ENCODE results near the gene FBXO3.

Gene FBXO3

DNA sequence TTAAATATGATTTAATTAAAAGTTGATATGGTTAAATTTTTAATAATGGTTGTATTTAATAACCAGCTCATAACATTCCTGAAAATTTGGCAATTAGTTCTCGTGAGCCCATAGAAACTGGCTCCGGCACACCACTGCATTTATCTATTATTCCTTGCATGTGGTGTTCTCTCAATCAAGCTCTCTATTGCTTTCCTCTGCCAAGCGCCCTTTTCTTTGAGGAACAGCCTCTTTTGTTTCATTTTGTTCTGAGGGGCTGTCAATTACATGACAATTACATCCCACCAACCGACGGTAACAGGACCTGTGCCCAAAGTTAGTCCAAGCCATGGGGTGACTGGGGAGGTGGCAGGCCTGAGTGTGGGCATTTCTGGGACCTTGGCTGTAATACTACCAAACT, 81.8 kb downstream of the FBXO3 start:
- Histone ChIP-seq H3K27ac (ENCODE audit: low read depth, low read length) (no peak overlapping the region), H2BK120ac (ENCODE audit: low read depth, low read length) (no peak overlapping the region), H3K79me2 (ENCODE audit: control insufficient read depth, insufficient read depth, low read length) (no peaks in the 10 kb centered on the region), H3K27me3 (ENCODE audit: insufficient read depth, low read length, poor library complexity) (no peaks in the 10 kb centered on the region), H3K18ac (ENCODE audit: low read length) (no peak overlapping the region), H3K4ac (ENCODE audit: low read depth, low read length) (no peak overlapping the region), H2BK5ac (ENCODE audit: low read length) (no peak overlapping the region), H3K4me2 (ENCODE audit: low read length) (no peak overlapping the region), H3K56ac (ENCODE audit: low read length) (no peak overlapping the region), H3K4me1 (ENCODE audit: control insufficient read depth, low read depth, low read length) (peaks cover 15% of the 10 kb centered on the region), H3K36me3 (ENCODE audit: control insufficient read depth, insufficient read depth, low read length) (no peaks in the 10 kb centered on the region), H3K4me3 (ENCODE audit: low read length) (no peak overlapping the region), H3K23ac (ENCODE audit: low read length) (peak overlapping the region; percentile 31), H4K5ac (ENCODE audit: low read length) (no peak overlapping the region), H2AK5ac (ENCODE audit: low read length) (no peak overlapping the region), H3K79me1 (ENCODE audit: low read length) (no peaks in the 10 kb centered on the region), H2BK15ac (replicated peaks; ENCODE audit: low read depth) (no peak overlapping the region), H4K8ac (ENCODE audit: low read depth, low read length) (no peak overlapping the region), H3K9ac (ENCODE audit: low read length) (no peak overlapping the region)
- DNase-seq: no peak
- no CpG with 5 or more reads among the region's 5 CpGs for WGBS (ENCODE audit: extremely low coverage, insufficient coverage, low lambda C conversion rate)

DNA sequence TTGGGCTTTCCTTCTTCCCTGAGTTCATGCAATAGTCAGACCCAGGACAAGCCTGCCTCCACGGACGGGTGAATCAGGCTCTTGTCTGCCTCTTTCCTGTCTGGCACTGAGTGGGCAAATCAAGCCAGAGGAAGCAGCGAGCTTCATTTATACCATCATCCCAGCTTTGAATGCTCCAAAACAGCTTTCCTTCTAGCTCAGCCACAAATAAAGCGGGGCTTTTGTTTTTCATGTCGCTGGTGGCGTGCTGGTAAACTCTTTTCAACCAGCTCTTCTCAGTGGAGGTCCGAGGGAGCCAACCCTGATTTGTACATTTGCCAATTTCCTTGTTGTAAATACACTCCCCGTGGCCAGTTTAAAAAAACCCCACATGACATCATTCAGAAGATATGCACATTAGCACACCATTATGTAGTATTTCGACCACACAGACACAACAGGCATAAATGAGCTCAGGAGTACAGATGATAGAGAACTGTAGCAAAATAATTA, 82.3 kb downstream of the FBXO3 start:
- Histone ChIP-seq H3K79me2 (ENCODE audit: control insufficient read depth, insufficient read depth, low read length) (no peaks in the 10 kb centered on the region), H2BK120ac (ENCODE audit: low read depth, low read length) (no peak overlapping the region), H4K8ac (ENCODE audit: low read depth, low read length) (no peak overlapping the region), H3K27ac (ENCODE audit: low read depth, low read length) (no peak overlapping the region), H3K36me3 (ENCODE audit: control insufficient read depth, insufficient read depth, low read length) (no peaks in the 10 kb centered on the region), H3K4me3 (ENCODE audit: low read length) (no peak overlapping the region), H2BK5ac (ENCODE audit: low read length) (no peak overlapping the region), H3K18ac (ENCODE audit: low read length) (no peak overlapping the region), H3K27me3 (ENCODE audit: insufficient read depth, low read length, poor library complexity) (no peaks in the 10 kb centered on the region), H2BK15ac (replicated peaks; ENCODE audit: low read depth) (no peak overlapping the region), H3K4me2 (ENCODE audit: low read length) (no peak overlapping the region), H3K4me1 (ENCODE audit: control insufficient read depth, low read depth, low read length) (peaks cover 15% of the 10 kb centered on the region), H4K5ac (ENCODE audit: low read length) (no peak overlapping the region), H3K56ac (ENCODE audit: low read length) (no peak overlapping the region), H3K79me1 (ENCODE audit: low read length) (no peaks in the 10 kb centered on the region), H3K9ac (ENCODE audit: low read length) (no peak overlapping the region), H3K4ac (ENCODE audit: low read depth, low read length) (no peak overlapping the region), H2AK5ac (ENCODE audit: low read length) (no peak overlapping the region), H3K23ac (ENCODE audit: low read length) (no peak overlapping the region)
- peak; percentile 62 for DNase-seq
- no CpG with 5 or more reads among the region's 9 CpGs for WGBS (ENCODE audit: extremely low coverage, insufficient coverage, low lambda C conversion rate)

DNA sequence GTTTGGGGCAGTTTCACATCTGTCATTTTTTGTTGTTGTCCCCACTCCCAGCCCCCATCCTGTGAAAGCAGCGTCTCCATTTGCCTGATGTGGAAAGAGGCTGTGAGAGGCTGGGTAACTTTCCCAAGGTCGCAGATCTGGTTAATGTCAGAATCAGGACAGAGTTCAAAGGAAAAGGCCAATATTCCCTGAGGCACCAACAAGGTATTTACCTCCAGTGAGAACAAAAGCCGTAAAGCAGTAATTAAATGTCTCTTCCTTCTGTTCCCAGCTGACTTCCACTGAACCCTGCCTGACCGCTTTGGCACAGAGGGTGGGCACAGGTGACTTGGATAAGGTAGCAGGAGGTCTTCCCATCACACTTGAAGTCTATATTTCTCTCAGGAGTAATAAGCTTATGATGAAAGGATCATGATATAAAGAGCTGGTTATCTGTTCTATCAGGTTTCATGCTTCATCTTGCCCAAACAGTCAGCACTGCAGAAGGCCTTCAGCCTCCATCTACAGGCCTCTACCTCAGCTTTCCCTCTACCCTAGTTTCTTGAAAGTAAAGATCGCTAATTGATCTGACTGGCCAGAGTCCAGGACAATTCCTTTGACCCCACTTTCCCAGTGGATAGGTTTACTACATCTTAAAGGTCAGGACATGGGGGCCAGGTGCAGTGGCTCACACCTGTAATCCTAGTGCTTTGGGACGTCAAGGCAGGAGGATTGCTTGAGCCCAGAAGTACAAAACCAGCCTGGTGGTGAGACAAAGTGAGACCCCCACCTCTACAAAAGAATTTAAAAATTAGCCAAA, 83.1 kb downstream of the FBXO3 start:
- H3K79me2 ChIP-seq (ENCODE audit: control insufficient read depth, insufficient read depth, low read length): no peaks in the 10 kb centered on the region
- H3K36me3 ChIP-seq (ENCODE audit: control insufficient read depth, insufficient read depth, low read length): no peaks in the 10 kb centered on the region
- no peak overlapping the region for H2BK120ac ChIP-seq (ENCODE audit: low read depth, low read length)
- H3K4me2 ChIP-seq (ENCODE audit: low read length): no peak overlapping the region
- no peak overlapping the region for H3K9ac ChIP-seq (ENCODE audit: low read length)
- DNase-seq: peak; percentile 62
- H3K4me1 ChIP-seq (ENCODE audit: control insufficient read depth, low read depth, low read length): peaks cover 15% of the 10 kb centered on the region
- no peak overlapping the region for H3K18ac ChIP-seq (ENCODE audit: low read length)
- H4K8ac ChIP-seq (ENCODE audit: low read depth, low read length): no peak overlapping the region
- H2BK5ac ChIP-seq (ENCODE audit: low read length): no peak overlapping the region
- H3K4ac ChIP-seq (ENCODE audit: low read depth, low read length): no peak overlapping the region
- no peak overlapping the region for H3K4me3 ChIP-seq (ENCODE audit: low read length)
- no peak overlapping the region for H2AK5ac ChIP-seq (ENCODE audit: low read length)
- peak overlapping the region; percentile 10 for H3K56ac ChIP-seq (ENCODE audit: low read length)
- H3K23ac ChIP-seq (ENCODE audit: low read length): no peak overlapping the region
- no peaks in the 10 kb centered on the region for H3K27me3 ChIP-seq (ENCODE audit: insufficient read depth, low read length, poor library complexity)
- H3K27ac ChIP-seq (ENCODE audit: low read depth, low read length): no peak overlapping the region
- no peak overlapping the region for H4K5ac ChIP-seq (ENCODE audit: low read length)
- no peak overlapping the region for H2BK15ac ChIP-seq (replicated peaks; ENCODE audit: low read depth)
- no CpG with 5 or more reads among the region's 6 CpGs for WGBS (ENCODE audit: extremely low coverage, insufficient coverage, low lambda C conversion rate)
- no peaks in the 10 kb centered on the region for H3K79me1 ChIP-seq (ENCODE audit: low read length)

Data from mesendoderm (in vitro differentiated cells).